GM12892 (cell line): ENCODE measurements around the gene CENPB.

Experiments
- POLR2A ChIP-seq: IDR thresholded peaks from 2 replicates; pipeline ENCODE4 v1.6.1; 2011; ENCODE audit warnings: low read depth, low read length, control low read depth
- POLR2AphosphoS5 ChIP-seq: IDR thresholded peaks from 2 replicates; pipeline ENCODE4 v1.6.1; 2011; ENCODE audit warnings: low read depth, low read length, control low read depth
- TAF1 ChIP-seq: IDR thresholded peaks from 2 replicates; pipeline ENCODE4 v1.6.1; 2011; ENCODE audit warnings: low read depth, mild to moderate bottlenecking, control low read depth, low read length, borderline replicate concordance

- TF ChIP-seq POLR2A = no peak
- TF ChIP-seq TAF1 = no peak
- no peak for TF ChIP-seq POLR2AphosphoS5
These were observed 45.8 kb downstream of the CENPB start for GRCh38 chr20:3740615-3741301.
